WTC11 (cell line): ENCODE data around the gene GRM1. TPM values are rescaled to one million over a fixed set of nuclear protein-coding genes. Genes with fewer than 3 reads are reported as not detected.

Experiments
- ATAC-seq: fragments of 200-7000 bp; cut with Tn5 transposase; 2 replicates; pipeline ENCODE4 v1.10.0; 2021; ENCODE audit warnings: mild to moderate bottlenecking, moderate library complexity
- CTCF ChIA-PET: fragments of 300-600 bp; sonication (Branson Sonifier 250); formaldehyde crosslinking; loops from one replicate; lab custom pipeline; 2021; ENCODE audit warnings: antibody characterized with exemption; lab: Charles Lee
- POLR2A ChIA-PET: fragments of 350-600 bp; sonication (Branson Sonifier 250); formaldehyde crosslinking; loops from one replicate; lab custom pipeline; 2021; ENCODE audit warnings: antibody characterized with exemption; lab: Charles Lee
- DNase-seq: peaks from one replicate; pipeline ENCODE4 v3.0.0; 2021; ENCODE audit warnings: low spot score
- H3K27ac Mint-ChIP-seq: 2 replicates; pipeline ENCODE4 v1.8.0; 2021; ENCODE audit warnings: mixed read lengths
- H3K27me3 Mint-ChIP-seq: 2 replicates; pipeline ENCODE4 v1.8.0; 2021; ENCODE audit warnings: low read depth, mild to moderate bottlenecking, moderate library complexity, mixed read lengths
- H3K36me3 Mint-ChIP-seq: 2 replicates; pipeline ENCODE4 v1.8.0; 2021; ENCODE audit warnings: mixed read lengths
- H3K4me1 Mint-ChIP-seq: 2 replicates; pipeline ENCODE4 v1.8.0; 2022; ENCODE audit warnings: mixed read lengths
- H3K4me3 Mint-ChIP-seq: 2 replicates; pipeline ENCODE4 v1.8.0; 2021; ENCODE audit warnings: mild to moderate bottlenecking, moderate library complexity, mixed read lengths
- H3K9me3 Mint-ChIP-seq: 2 replicates; pipeline ENCODE4 v1.8.0; 2021; ENCODE audit warnings: mixed read lengths
- ATF1 ChIP-seq: sonication (generic); formaldehyde crosslinking; IDR thresholded peaks from 2 replicates; pipeline ENCODE4 v1.8.1; 2023; ENCODE audit warnings: mild to moderate bottlenecking, moderate library complexity, missing genetic modification reagents
- CREB1 ChIP-seq: sonication (generic); formaldehyde crosslinking; IDR thresholded peaks from 2 replicates; pipeline ENCODE4 v1.8.0; 2023; ENCODE audit warnings: mild to moderate bottlenecking, missing genetic modification reagents
- ERG ChIP-seq: fragments of 250-450 bp; sonication (Bioruptor Pico); IDR thresholded peaks from 2 replicates; pipeline ENCODE4 v1.8.0; 2021; ENCODE audit warnings: mild to moderate bottlenecking
- FOXP1 ChIP-seq: sonication (generic); formaldehyde crosslinking; IDR thresholded peaks from 2 replicates; pipeline ENCODE4 v1.8.0; 2022; ENCODE audit warnings: missing genetic modification reagents, mild to moderate bottlenecking, moderate library complexity, borderline replicate concordance
- MYBL2 ChIP-seq: sonication (generic); formaldehyde crosslinking; IDR thresholded peaks from 2 replicates; pipeline ENCODE4 v1.8.1; 2023; ENCODE audit warnings: mild to moderate bottlenecking, moderate library complexity, missing genetic modification reagents
- NR2C2 ChIP-seq: sonication (generic); formaldehyde crosslinking; IDR thresholded peaks from 2 replicates; pipeline ENCODE4 v1.8.0; 2022; ENCODE audit warnings: mild to moderate bottlenecking, missing genetic modification reagents
- OVOL2 ChIP-seq: fragments of 250-450 bp; sonication (Bioruptor Pico); IDR thresholded peaks from 2 replicates; pipeline ENCODE4 v1.9.0; 2021; ENCODE audit warnings: mild to moderate bottlenecking, borderline replicate concordance
- PRDM15 ChIP-seq: sonication (generic); formaldehyde crosslinking; IDR thresholded peaks from 2 replicates; pipeline ENCODE4 v1.8.0; 2022; ENCODE audit warnings: missing genetic modification reagents
- TEAD1 ChIP-seq: sonication (generic); formaldehyde crosslinking; IDR thresholded peaks from 2 replicates; pipeline ENCODE4 v1.8.0; 2022; ENCODE audit warnings: mild to moderate bottlenecking, missing genetic modification reagents
- ZBTB21 ChIP-seq: sonication (generic); formaldehyde crosslinking; IDR thresholded peaks from 2 replicates; pipeline ENCODE4 v1.8.1; 2023; ENCODE audit warnings: mild to moderate bottlenecking, missing genetic modification reagents, borderline replicate concordance
- ZBTB43 ChIP-seq: sonication (generic); formaldehyde crosslinking; IDR thresholded peaks from 2 replicates; pipeline ENCODE4 v1.8.1; 2023; ENCODE audit warnings: mild to moderate bottlenecking, missing genetic modification reagents
- ZNF121 ChIP-seq: sonication (generic); formaldehyde crosslinking; IDR thresholded peaks from 2 replicates; pipeline ENCODE4 v1.8.0; 2023; ENCODE audit warnings: missing genetic modification reagents
- ZNF263 ChIP-seq: sonication (generic); formaldehyde crosslinking; IDR thresholded peaks from 2 replicates; pipeline ENCODE4 v1.8.1; 2022; ENCODE audit warnings: low read depth, mild to moderate bottlenecking, moderate library complexity, missing genetic modification reagents
- total RNA-seq: library from RNA; stranded (reverse); gene quantifications from 3 replicates; pipeline ENCODE4 v1.2.3, GENCODE V29; 2021
- TF ChIP-seq, protein P1 (sequence below): sonication (generic); formaldehyde crosslinking; IDR thresholded peaks from 2 replicates; pipeline ENCODE4 v1.8.1; 2023; ENCODE audit warnings: mild to moderate bottlenecking, moderate library complexity, missing genetic modification reagents
- TF ChIP-seq, protein P2 (sequence below): sonication (generic); formaldehyde crosslinking; IDR thresholded peaks from 2 replicates; pipeline ENCODE4 v1.8.0; 2023; ENCODE audit warnings: mild to moderate bottlenecking, missing genetic modification reagents
- TF ChIP-seq, protein P3 (sequence below): sonication (generic); formaldehyde crosslinking; IDR thresholded peaks from 2 replicates; pipeline ENCODE4 v1.8.0; 2022; ENCODE audit warnings: mild to moderate bottlenecking, missing genetic modification reagents

Gene GRM1
- total RNA-seq, 1 experiment from 2014 or later, result 0.46 TPM

GRCh38 chr6:146281651-146282362 is 252.9 kb downstream of the GRM1 start:
- H3K9me3 Mint-ChIP-seq, result peaks cover 8% of the 10 kb centered on the region
- no peaks in the 10 kb centered on the region for H3K36me3 Mint-ChIP-seq
- no peak for ATAC-seq
- no peak for TF ChIP-seq ZBTB43 (CRISPR knock-in tag)
- no peak for TF ChIP-seq OVOL2 (CRISPR knock-in tag)
- TF ChIP-seq, protein P1, sequence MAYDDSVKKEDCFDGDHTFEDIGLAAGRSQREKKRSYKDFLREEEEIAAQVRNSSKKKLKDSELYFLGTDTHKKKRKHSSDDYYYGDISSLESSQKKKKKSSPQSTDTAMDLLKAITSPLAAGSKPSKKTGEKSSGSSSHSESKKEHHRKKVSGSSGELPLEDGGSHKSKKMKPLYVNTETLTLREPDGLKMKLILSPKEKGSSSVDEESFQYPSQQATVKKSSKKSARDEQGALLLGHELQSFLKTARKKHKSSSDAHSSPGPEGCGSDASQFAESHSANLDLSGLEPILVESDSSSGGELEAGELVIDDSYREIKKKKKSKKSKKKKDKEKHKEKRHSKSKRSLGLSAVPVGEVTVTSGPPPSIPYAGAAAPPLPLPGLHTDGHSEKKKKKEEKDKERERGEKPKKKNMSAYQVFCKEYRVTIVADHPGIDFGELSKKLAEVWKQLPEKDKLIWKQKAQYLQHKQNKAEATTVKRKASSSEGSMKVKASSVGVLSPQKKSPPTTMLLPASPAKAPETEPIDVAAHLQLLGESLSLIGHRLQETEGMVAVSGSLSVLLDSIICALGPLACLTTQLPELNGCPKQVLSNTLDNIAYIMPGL (CRISPR knock-in tag), result no peak
- no peak for TF ChIP-seq ZNF263 (CRISPR knock-in tag)
- no peak for TF ChIP-seq MYBL2 (CRISPR knock-in tag)
- no peak for TF ChIP-seq PRDM15 (CRISPR knock-in tag)
- TF ChIP-seq ZNF121, result no peak
- TF ChIP-seq FOXP1 (CRISPR knock-in tag), result no peak
- no peak for TF ChIP-seq TEAD1 (CRISPR knock-in tag)
- TF ChIP-seq ZBTB21, result no peak
- no peak for TF ChIP-seq NR2C2 (CRISPR knock-in tag)
- no peak for TF ChIP-seq CREB1 (CRISPR knock-in tag)
- no peak for TF ChIP-seq ERG (CRISPR knock-in tag)
- TF ChIP-seq, protein P2, sequence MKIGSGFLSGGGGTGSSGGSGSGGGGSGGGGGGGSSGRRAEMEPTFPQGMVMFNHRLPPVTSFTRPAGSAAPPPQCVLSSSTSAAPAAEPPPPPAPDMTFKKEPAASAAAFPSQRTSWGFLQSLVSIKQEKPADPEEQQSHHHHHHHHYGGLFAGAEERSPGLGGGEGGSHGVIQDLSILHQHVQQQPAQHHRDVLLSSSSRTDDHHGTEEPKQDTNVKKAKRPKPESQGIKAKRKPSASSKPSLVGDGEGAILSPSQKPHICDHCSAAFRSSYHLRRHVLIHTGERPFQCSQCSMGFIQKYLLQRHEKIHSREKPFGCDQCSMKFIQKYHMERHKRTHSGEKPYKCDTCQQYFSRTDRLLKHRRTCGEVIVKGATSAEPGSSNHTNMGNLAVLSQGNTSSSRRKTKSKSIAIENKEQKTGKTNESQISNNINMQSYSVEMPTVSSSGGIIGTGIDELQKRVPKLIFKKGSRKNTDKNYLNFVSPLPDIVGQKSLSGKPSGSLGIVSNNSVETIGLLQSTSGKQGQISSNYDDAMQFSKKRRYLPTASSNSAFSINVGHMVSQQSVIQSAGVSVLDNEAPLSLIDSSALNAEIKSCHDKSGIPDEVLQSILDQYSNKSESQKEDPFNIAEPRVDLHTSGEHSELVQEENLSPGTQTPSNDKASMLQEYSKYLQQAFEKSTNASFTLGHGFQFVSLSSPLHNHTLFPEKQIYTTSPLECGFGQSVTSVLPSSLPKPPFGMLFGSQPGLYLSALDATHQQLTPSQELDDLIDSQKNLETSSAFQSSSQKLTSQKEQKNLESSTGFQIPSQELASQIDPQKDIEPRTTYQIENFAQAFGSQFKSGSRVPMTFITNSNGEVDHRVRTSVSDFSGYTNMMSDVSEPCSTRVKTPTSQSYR (CRISPR knock-in tag), result no peak
- TF ChIP-seq, protein P3, sequence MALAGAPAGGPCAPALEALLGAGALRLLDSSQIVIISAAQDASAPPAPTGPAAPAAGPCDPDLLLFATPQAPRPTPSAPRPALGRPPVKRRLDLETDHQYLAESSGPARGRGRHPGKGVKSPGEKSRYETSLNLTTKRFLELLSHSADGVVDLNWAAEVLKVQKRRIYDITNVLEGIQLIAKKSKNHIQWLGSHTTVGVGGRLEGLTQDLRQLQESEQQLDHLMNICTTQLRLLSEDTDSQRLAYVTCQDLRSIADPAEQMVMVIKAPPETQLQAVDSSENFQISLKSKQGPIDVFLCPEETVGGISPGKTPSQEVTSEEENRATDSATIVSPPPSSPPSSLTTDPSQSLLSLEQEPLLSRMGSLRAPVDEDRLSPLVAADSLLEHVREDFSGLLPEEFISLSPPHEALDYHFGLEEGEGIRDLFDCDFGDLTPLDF, result no peak
- TF ChIP-seq ATF1 (CRISPR knock-in tag), result no peak
- no peak for DNase-seq
- CTCF ChIA-PET, result no interaction called here
- POLR2A ChIA-PET, result no interaction called here
- H3K4me3 Mint-ChIP-seq, result no peak overlapping the region
- H3K4me1 Mint-ChIP-seq, result peaks cover 5% of the 10 kb centered on the region; the same call in 1 of the 2 replicates
- no peaks in the 10 kb centered on the region for H3K27me3 Mint-ChIP-seq
- no peak overlapping the region for H3K27ac Mint-ChIP-seq
